Fibroblast of the aortic adventitia (primary cell): ENCODE results near the gene RUNX1. TPM values are rescaled to one million over a fixed set of nuclear protein-coding genes. Genes with fewer than 3 reads are reported as not detected.

Source experiments
- DNase-seq: peaks from one replicate; pipeline ENCODE4 v3.0.0-alpha.2; 2010; ENCODE audit warnings: low read depth
- H3K4me3 ChIP-seq: 2 replicates; pipeline ENCODE4 v1.5.1; 2011; ENCODE audit warnings: low read depth, mild to moderate bottlenecking, control low read depth, low read length, moderate library complexity
- CTCF ChIP-seq: IDR thresholded peaks from 2 replicates; pipeline ENCODE4 v1.5.1; 2011; ENCODE audit warnings: mild to moderate bottlenecking, low read length, control low read depth, inconsistent platforms; ENCODE audit not compliant: insufficient read depth
- total RNA-seq: library from RNA; depleted of rRNA; stranded (reverse); fragments of >200 nt; gene quantifications from 2 replicates; pipeline ENCODE4 v1.2.3, GENCODE V29; 2012; ENCODE audit warnings: low replicate concordance

The RUNX1 gene
- total RNA-seq, 1 donor, result 28.0 TPM

DNA sequence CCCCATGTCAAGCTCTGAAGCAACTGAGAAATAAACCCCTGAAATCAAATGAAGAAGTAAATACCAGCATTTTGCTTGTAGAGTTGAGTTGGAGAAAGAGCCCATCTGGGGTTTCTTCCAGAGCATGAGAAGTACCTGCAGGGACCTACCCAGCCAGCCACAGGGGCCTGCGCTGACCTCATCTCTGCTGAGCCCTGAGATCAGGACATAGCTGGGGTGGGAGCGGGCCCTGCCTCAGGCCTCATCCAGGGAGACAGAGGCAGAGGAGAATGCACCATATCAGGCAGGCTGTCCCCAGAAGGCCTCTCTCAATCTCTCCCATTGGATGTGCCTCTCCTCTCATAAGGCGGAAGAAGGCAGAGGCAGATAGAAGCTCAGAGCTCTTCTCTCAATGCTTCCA, 27.6 kb downstream of the RUNX1 start:
- H3K4me3 ChIP-seq, result no peak overlapping the region
- no peak for DNase-seq
- no peak for TF ChIP-seq CTCF

GRCh38 chr21:35020902-35021301, 28.2 kb downstream of the RUNX1 start:
- H3K4me3 ChIP-seq, result no peak overlapping the region
- DNase-seq, result peak; percentile 49
- TF ChIP-seq CTCF, result no peak

DNA sequence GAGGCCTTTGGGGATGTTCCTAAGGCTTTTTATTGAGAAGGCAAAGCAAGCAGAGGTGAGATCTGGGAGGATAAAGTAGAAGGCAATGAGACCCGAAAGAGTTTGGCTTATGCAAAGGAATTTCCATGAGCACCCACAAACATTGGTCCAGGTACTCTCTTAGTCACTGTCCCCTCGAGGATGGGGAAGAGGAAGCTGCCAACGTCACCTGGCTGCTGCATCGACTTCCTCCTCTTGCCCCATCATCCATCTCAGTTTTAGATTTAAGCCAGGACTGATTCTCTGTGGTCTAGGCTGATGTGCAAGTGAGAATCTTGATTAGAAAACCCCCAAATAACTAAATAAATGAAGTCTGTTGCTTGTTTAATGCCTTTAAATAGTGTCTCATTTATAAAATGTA, 28.7 kb downstream of the RUNX1 start:
- TF ChIP-seq CTCF, result no peak
- no peak for DNase-seq
- no peak overlapping the region for H3K4me3 ChIP-seq

DNA sequence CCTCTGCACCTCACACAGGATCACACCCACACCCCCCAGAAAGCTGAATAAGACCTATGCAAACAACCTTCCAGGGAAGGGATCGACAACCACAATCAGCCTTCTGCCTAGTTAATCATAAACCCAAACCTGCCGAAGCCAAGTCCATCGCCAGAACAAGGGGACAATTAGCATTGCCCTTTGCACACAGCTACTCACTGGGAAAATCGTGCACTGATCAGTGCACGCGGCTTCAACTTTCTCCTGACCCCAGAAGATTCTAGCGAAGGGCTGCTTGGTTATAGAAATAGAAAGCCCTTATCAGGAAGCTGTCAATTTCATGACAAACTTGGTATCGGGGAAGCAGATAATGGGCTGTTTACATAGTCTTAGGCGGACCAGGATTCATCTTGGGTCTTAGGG, 29.5 kb downstream of the RUNX1 start:
- DNase-seq, result no peak
- H3K4me3 ChIP-seq, result no peak overlapping the region
- TF ChIP-seq CTCF, result no peak

GRCh38 chr21:35017256-35017655, 31.8 kb downstream of the RUNX1 start:
- no peak for TF ChIP-seq CTCF
- DNase-seq, result no peak
- no peak overlapping the region for H3K4me3 ChIP-seq

GRCh38 chr21:35016517-35017188, 32.4 kb downstream of the RUNX1 start:
- no peak for DNase-seq
- no peak for TF ChIP-seq CTCF
- H3K4me3 ChIP-seq, result no peak overlapping the region

GRCh38 chr21:35016071-35016470, 33.0 kb downstream of the RUNX1 start:
- no peak for DNase-seq
- no peak for TF ChIP-seq CTCF
- H3K4me3 ChIP-seq, result no peak overlapping the region
